Measurements from ENCODE around the gene MTMR1.

Gene MTMR1

DNA sequence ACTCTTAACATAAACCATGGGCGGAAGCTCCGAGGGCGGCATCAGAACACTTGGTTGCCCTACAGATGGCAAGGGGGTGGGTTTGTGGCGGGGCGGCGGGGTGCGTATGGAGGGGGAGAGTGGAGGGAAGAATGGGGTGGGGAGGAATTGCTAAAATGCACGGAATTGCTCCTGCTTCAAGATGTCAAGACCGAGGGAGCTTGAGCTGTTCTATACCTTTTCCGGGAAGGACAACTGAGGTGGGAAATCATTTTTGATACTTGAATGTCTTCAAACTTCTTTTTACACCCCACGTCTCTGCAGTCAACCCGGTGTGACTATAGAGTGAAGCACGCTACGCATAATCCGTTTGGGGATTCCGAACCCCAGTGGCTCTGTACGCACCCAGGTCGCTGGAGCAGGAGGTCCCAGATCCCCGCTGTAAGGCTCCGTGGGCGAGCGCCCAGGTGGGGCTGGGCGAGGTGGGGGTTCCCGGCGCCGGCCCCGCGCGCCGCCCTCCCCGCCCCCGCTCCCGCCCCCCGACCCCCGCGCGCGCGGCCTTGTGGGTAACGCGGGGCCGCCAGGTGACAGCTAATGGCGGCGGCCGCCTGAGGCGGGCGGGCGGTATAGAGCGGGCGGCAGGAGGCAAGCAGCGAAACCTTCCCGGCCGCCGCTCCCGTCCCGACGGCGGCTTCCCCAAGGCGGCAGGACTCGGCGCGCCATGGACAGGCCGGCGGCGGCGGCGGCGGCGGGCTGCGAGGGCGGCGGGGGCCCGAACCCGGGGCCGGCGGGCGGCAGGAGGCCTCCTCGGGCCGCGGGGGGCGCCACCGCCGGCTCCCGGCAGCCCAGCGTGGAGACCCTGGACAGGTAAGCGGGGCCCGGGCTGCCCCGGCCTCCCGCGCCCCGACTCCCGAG lies at the start of gene MTMR1:
Gene MTMR1, plus strand, starts transcription at position 566 of the 894 bp plus-strand sequence. Its CDS starts 135 bp downstream, at position 701.
- H3K27ac ChIP-seq (ENCODE audit: low read length) = peak within 1 kb of the TSS; percentile 53
- H3K4me1 ChIP-seq (ENCODE audit: control insufficient read depth, insufficient read depth, low read length) = peaks cover 13% of the 10 kb centered on the region
- H3K9ac ChIP-seq (ENCODE audit: low read length in 2 of 2) = peak within 1 kb of the TSS; percentile 72 to 82
- peaks cover 0 to 4% of the 10 kb centered on the region in 2 donors for H3K27me3 ChIP-seq (ENCODE audit: control insufficient read depth in 1 of 2, insufficient read depth in 2 of 2, low read length in 2 of 2)
- H3K9me3 ChIP-seq (ENCODE audit: control insufficient read depth in 2 of 2, low read length in 2 of 2) = peaks cover 0 to 6% of the 10 kb centered on the region in 2 donors
- peak within 1 kb of the TSS; percentile 74 to 87 for H3K4me3 ChIP-seq (ENCODE audit: low read length in 2 of 2)
- H3K36me3 ChIP-seq (ENCODE audit: control insufficient read depth in 2 of 2, insufficient read depth in 2 of 2, low read length in 2 of 2) = no peaks in the 10 kb centered on the region

DNA sequence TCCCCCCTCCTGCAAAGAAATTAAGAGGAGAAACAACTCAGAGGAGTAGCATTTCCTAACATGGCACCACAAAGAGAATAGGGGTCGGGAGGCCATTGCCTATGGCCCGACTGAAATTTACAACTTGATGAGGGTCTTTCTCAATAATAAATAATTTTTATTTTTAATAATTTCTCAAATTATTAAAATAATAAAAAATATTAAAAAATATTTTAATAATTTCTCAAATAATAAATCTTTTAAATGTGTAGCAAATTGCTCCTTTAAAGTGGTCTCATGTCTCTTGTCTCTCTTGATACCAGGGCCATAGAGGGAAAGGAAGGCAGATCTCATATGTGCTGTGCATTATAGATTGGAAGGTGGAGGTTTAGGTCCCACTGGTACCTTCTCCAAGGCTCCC lies 49.2 kb upstream of the MTMR1 start:
- H3K36me3 ChIP-seq (ENCODE audit: control insufficient read depth in 2 of 2, insufficient read depth in 2 of 2, low read length in 2 of 2) = peaks cover 7 to 9% of the 10 kb centered on the region in 2 donors
- no peak overlapping the region for H3K9ac ChIP-seq (ENCODE audit: low read length in 2 of 2)

DNA sequence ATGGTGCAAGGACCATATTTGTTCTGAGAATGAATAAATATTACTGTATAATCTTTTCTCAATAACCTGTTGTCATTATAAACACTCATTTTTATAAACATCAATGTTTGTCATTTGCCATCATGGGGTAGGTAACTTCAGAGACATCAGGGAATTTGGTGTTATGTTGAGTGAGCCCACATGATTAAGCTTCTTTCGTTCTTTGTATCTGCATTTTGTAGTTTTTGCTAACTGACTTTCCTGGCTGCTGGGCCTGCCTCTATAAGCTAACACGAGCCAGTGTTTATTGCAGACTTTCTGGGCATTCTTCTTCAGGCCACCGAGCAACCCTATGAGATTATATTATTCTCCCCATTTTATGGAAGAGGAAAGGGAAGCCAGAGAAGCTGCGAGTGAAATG lies 48.8 kb upstream of the MTMR1 start:
- H3K27me3 ChIP-seq (ENCODE audit: control insufficient read depth in 1 of 2, insufficient read depth in 2 of 2, low read length in 2 of 2) = no peaks in the 10 kb centered on the region
- H3K36me3 ChIP-seq (ENCODE audit: control insufficient read depth in 2 of 2, insufficient read depth in 2 of 2, low read length in 2 of 2) = peaks cover 7 to 9% of the 10 kb centered on the region in 2 donors
- no peak overlapping the region for H3K27ac ChIP-seq (ENCODE audit: low read length)
- H3K4me3 ChIP-seq (ENCODE audit: low read length in 2 of 2) = no peak overlapping the region
- no peak overlapping the region for H3K9ac ChIP-seq (ENCODE audit: low read length in 2 of 2)
- no peaks in the 10 kb centered on the region for H3K4me1 ChIP-seq (ENCODE audit: control insufficient read depth, insufficient read depth, low read length)
- no peaks in the 10 kb centered on the region for H3K9me3 ChIP-seq (ENCODE audit: control insufficient read depth in 2 of 2, low read length in 2 of 2)

More for the DNA sequence above, 49.2 kb upstream of the MTMR1 start:
- Histone ChIP-seq H3K4me1 (ENCODE audit: control insufficient read depth, insufficient read depth, low read length) (no peaks in the 10 kb centered on the region), H3K9me3 (ENCODE audit: control insufficient read depth in 2 of 2, low read length in 2 of 2) (no peaks in the 10 kb centered on the region), H3K4me3 (ENCODE audit: low read length in 2 of 2) (no peak overlapping the region), H3K27me3 (ENCODE audit: control insufficient read depth in 1 of 2, insufficient read depth in 2 of 2, low read length in 2 of 2) (no peaks in the 10 kb centered on the region), H3K27ac (ENCODE audit: low read length) (no peak overlapping the region)

DNA sequence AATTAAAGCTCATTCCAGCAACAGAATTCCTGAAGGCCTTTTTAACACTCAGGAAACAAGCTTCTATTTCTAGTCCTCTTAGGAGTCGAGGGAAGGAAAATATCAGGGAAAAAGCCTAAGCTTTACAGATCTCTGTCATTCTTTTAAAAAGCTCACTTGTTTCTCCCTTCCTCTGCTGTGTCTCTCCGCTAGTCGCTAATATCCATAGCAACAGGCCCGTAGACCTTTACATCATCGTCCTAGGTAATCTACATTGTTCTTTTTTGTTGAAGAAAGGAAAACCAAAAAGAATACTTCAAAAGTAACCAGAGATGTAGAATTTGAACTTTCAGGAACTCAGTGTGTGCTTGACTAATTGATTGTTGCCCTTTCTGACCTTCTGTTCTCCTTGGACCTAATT lies 45.9 kb upstream of the MTMR1 start:
- H3K9me3 ChIP-seq (ENCODE audit: control insufficient read depth in 2 of 2, low read length in 2 of 2) = no peaks in the 10 kb centered on the region
- no peak overlapping the region for H3K9ac ChIP-seq (ENCODE audit: low read length in 2 of 2)
- H3K4me1 ChIP-seq (ENCODE audit: control insufficient read depth, insufficient read depth, low read length) = no peaks in the 10 kb centered on the region
- no peaks in the 10 kb centered on the region for H3K27me3 ChIP-seq (ENCODE audit: control insufficient read depth in 1 of 2, insufficient read depth in 2 of 2, low read length in 2 of 2)
- H3K36me3 ChIP-seq (ENCODE audit: control insufficient read depth in 2 of 2, insufficient read depth in 2 of 2, low read length in 2 of 2) = peaks cover 0 to 9% of the 10 kb centered on the region in 2 donors
- no peak overlapping the region for H3K4me3 ChIP-seq (ENCODE audit: low read length in 2 of 2)
- no peak overlapping the region for H3K27ac ChIP-seq (ENCODE audit: low read length)

DNA sequence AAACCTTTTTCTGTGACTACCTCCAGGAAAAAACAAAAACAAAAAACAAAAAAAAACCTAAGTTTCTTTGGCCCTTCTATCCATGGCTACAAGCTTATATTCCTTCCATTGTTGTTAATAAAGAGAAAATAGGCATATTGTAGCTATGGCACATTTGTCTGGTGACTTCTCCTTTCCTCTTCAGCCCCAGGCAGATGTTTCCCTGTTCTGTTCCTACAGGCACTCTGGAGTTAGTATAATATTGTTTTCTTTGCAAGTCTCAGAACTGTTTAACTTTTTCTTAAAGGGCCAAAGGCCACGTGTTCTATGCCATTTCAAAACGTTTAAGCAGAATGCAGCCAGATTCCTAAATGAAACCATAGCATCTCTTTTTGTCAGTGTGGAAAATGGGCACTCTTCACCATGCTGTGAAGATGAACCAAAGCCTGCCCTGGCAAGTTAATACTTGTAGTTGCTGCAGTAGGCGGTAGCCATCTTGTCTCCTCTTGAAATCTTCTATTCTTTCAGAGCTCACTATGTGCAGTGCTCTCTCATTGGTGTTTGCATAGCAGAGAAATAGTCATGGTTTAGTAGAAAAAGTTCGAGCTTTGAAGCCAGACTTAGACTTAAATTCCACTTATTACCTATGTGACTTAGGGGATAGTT lies 44.8 kb upstream of the MTMR1 start:
- H3K36me3 ChIP-seq (ENCODE audit: control insufficient read depth in 2 of 2, insufficient read depth in 2 of 2, low read length in 2 of 2) = peaks cover 0 to 9% of the 10 kb centered on the region in 2 donors
- no peak overlapping the region for H3K27ac ChIP-seq (ENCODE audit: low read length)
- H3K4me1 ChIP-seq (ENCODE audit: control insufficient read depth, insufficient read depth, low read length) = no peaks in the 10 kb centered on the region
- H3K4me3 ChIP-seq (ENCODE audit: low read length in 2 of 2) = no peak overlapping the region
- no peaks in the 10 kb centered on the region for H3K9me3 ChIP-seq (ENCODE audit: control insufficient read depth in 2 of 2, low read length in 2 of 2)
- H3K9ac ChIP-seq (ENCODE audit: low read length in 2 of 2) = no peak overlapping the region
- H3K27me3 ChIP-seq (ENCODE audit: control insufficient read depth in 1 of 2, insufficient read depth in 2 of 2, low read length in 2 of 2) = no peaks in the 10 kb centered on the region

DNA sequence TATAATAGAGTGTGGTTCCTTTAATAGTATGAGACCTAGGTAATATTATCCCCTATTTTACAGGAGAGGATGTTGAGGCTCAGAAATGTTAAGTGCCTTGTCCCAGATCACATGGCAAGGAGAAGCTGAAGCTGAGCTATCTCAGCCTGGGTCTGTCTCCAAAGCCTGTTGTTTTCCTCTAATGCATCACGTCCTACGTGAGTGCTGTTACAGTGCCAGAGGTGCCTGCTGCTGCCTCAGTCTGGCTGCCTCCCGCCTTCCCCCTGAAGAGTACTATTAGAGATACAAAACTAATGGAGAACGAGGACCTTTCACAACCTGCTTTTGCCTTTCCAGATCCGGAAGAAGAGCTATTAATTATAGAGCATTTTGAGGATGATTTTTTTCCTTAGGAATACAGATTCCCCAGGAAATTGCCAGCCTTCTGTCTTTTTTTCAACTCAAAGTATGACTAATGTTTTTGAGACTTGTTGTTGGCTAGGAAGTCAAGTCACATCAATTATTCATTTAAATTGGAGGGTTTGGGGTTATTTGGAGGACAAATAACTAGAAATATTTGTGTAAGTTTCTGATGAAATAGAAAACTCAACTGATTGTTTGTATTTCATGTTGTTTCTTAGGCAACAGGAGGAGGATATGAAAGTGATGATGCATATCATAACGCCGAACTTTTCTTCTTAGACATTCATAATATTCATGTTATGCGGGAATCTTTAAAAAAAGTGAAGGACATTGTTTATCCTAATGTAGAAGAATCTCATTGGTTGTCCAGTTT lies 43.9 kb upstream of the MTMR1 start:
- Histone ChIP-seq H3K9me3 (ENCODE audit: control insufficient read depth in 2 of 2, low read length in 2 of 2) (no peaks in the 10 kb centered on the region), H3K36me3 (ENCODE audit: control insufficient read depth in 2 of 2, insufficient read depth in 2 of 2, low read length in 2 of 2) (peaks cover 2 to 9% of the 10 kb centered on the region in 2 donors), H3K4me1 (ENCODE audit: control insufficient read depth, insufficient read depth, low read length) (no peaks in the 10 kb centered on the region), H3K27me3 (ENCODE audit: control insufficient read depth in 1 of 2, insufficient read depth in 2 of 2, low read length in 2 of 2) (no peaks in the 10 kb centered on the region), H3K4me3 (ENCODE audit: low read length in 2 of 2) (no peak overlapping the region), H3K9ac (ENCODE audit: low read length in 2 of 2) (no peak overlapping the region), H3K27ac (ENCODE audit: low read length) (no peak overlapping the region)

DNA sequence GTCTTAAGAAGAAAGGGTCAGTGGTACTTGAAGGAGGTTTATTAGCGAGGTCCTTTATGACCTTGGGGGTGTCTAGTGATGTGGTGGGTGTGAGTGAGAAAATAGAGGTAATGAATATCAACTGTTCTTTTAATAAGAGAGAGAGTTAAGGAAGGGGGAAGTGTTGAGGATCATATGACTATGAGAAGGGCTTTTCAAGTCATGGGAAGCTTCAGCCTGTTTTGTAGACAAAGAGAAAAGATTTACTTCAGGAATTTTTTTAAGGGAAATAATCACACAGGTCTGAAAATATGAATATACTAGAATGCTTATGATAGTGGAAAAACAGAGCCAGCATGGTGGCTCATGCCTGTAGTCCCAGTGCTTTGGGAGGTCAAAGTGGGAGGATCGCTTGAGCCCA lies 41.3 kb upstream of the MTMR1 start:
- H3K36me3 ChIP-seq (ENCODE audit: control insufficient read depth in 2 of 2, insufficient read depth in 2 of 2, low read length in 2 of 2) = peaks cover 0 to 2% of the 10 kb centered on the region in 2 donors
- no peak overlapping the region for H3K4me3 ChIP-seq (ENCODE audit: low read length in 2 of 2)
- no peaks in the 10 kb centered on the region for H3K27me3 ChIP-seq (ENCODE audit: control insufficient read depth in 1 of 2, insufficient read depth in 2 of 2, low read length in 2 of 2)
- no peaks in the 10 kb centered on the region for H3K9me3 ChIP-seq (ENCODE audit: control insufficient read depth in 2 of 2, low read length in 2 of 2)
- no peaks in the 10 kb centered on the region for H3K4me1 ChIP-seq (ENCODE audit: control insufficient read depth, insufficient read depth, low read length)
- H3K9ac ChIP-seq (ENCODE audit: low read length in 2 of 2) = no peak overlapping the region
- H3K27ac ChIP-seq (ENCODE audit: low read length) = no peak overlapping the region

DNA sequence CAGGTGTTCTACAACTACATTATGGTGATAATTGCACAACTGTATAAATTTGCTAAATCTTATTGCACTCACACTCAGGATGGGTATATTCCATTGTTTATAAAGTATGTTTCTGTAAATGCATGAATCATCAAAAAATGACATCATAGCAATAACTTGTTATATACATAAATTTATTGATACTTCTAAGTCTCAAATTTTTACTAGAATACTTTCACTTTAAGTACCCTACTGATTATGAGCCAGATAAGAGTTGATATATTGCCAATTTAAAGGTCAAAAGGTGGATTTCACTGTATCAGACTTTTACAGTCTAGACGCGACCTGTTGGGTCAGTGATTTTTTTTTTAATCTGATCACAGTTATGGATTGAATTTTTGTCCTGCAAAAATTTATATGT lies 37.4 kb upstream of the MTMR1 start:
- peaks cover 0 to 2% of the 10 kb centered on the region in 2 donors for H3K36me3 ChIP-seq (ENCODE audit: control insufficient read depth in 2 of 2, insufficient read depth in 2 of 2, low read length in 2 of 2)
- no peaks in the 10 kb centered on the region for H3K27me3 ChIP-seq (ENCODE audit: control insufficient read depth in 1 of 2, insufficient read depth in 2 of 2, low read length in 2 of 2)
- H3K9ac ChIP-seq (ENCODE audit: low read length in 2 of 2) = no peak overlapping the region
- no peak overlapping the region for H3K4me3 ChIP-seq (ENCODE audit: low read length in 2 of 2)
- no peaks in the 10 kb centered on the region for H3K4me1 ChIP-seq (ENCODE audit: control insufficient read depth, insufficient read depth, low read length)
- no peaks in the 10 kb centered on the region for H3K9me3 ChIP-seq (ENCODE audit: control insufficient read depth in 2 of 2, low read length in 2 of 2)
- no peak overlapping the region for H3K27ac ChIP-seq (ENCODE audit: low read length)

DNA sequence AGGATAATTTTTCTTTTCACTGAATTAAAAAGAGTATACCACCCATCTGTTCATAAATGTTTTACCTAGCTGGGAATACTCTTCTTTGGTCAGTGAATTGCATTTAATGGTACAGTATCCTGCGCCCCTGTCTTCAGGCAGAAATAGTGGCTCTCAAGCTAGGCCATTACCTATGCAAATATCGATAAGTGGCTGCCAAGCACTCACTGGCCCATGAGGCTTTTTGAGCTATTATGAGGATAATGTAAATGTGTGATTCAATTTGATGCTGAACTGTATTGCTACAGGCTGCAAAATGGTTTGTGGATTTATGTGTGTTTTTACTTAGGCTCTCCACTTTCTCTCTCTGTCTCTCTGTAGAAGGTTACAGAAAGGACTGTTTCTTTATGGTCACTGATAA lies 30.1 kb upstream of the MTMR1 start:
- Histone ChIP-seq H3K27ac (ENCODE audit: low read length) (no peak overlapping the region), H3K27me3 (ENCODE audit: control insufficient read depth in 1 of 2, insufficient read depth in 2 of 2, low read length in 2 of 2) (no peaks in the 10 kb centered on the region), H3K9me3 (ENCODE audit: control insufficient read depth in 2 of 2, low read length in 2 of 2) (no peaks in the 10 kb centered on the region), H3K9ac (ENCODE audit: low read length in 2 of 2) (no peak overlapping the region), H3K4me1 (ENCODE audit: control insufficient read depth, insufficient read depth, low read length) (no peaks in the 10 kb centered on the region), H3K36me3 (ENCODE audit: control insufficient read depth in 2 of 2, insufficient read depth in 2 of 2, low read length in 2 of 2) (peaks cover 3 to 6% of the 10 kb centered on the region in 2 donors), H3K4me3 (ENCODE audit: low read length in 2 of 2) (no peak overlapping the region)

DNA sequence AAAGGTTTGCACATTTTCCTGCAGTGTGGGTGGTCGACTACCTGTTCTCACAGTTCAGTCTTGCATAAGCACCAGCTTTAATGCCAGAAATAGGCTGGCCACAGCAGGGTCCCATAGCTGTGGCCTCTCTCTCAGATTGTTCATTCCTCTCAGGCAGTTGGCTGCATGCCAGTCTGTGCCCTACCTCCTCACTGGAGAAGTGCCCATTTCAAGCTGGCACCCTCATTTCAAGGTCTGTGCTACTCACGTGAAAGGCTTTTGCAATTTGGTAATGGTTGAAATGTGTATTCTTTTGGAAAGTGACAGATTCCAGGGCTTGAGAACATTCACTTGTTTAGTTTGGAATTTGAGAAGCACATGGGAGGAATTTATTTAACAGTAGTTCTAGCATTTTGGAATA lies 28.9 kb upstream of the MTMR1 start:
- H3K27me3 ChIP-seq (ENCODE audit: control insufficient read depth in 1 of 2, insufficient read depth in 2 of 2, low read length in 2 of 2) = no peaks in the 10 kb centered on the region
- no peak overlapping the region for H3K9ac ChIP-seq (ENCODE audit: low read length in 2 of 2)
- H3K27ac ChIP-seq (ENCODE audit: low read length) = no peak overlapping the region
- no peak overlapping the region for H3K4me3 ChIP-seq (ENCODE audit: low read length in 2 of 2)
- no peaks in the 10 kb centered on the region for H3K4me1 ChIP-seq (ENCODE audit: control insufficient read depth, insufficient read depth, low read length)
- H3K9me3 ChIP-seq (ENCODE audit: control insufficient read depth in 2 of 2, low read length in 2 of 2) = no peaks in the 10 kb centered on the region
- peaks cover 3 to 6% of the 10 kb centered on the region in 2 donors for H3K36me3 ChIP-seq (ENCODE audit: control insufficient read depth in 2 of 2, insufficient read depth in 2 of 2, low read length in 2 of 2)

Data from stomach smooth muscle (tissue), 2 donors.